DND-41 (cell line): ENCODE results near the gene KCNA1.

Source experiments
- ATAC-seq: fragments of 200-7000 bp; cut with Tn5 transposase; 3 replicates; pipeline ENCODE4 v1.9.1; 2021; ENCODE audit warnings: low read depth; ENCODE audit not compliant: insufficient read depth
- DNase-seq: peaks from one replicate; pipeline ENCODE4 v3.0.0-alpha.2; 2020
- H2AFZ ChIP-seq: 2 replicates; pipeline ENCODE4 v1.6.0; 2012; ENCODE audit warnings: low read depth, low read length
- H3K27ac ChIP-seq: 2 replicates; pipeline ENCODE4 v1.5.1; 2012; ENCODE audit warnings: low read length, inconsistent platforms
- H3K27me3 ChIP-seq: fragments of 200-600 bp; sonication (generic); 2 replicates; pipeline ENCODE4 v1.6.0; 2012; ENCODE audit warnings: low read length, mild to moderate bottlenecking, inconsistent platforms; ENCODE audit not compliant: insufficient read depth, poor library complexity
- H3K36me3 ChIP-seq: 2 replicates; pipeline ENCODE4 v1.5.1; 2012; ENCODE audit warnings: low read length, inconsistent platforms; ENCODE audit not compliant: insufficient read depth
- H3K4me1 ChIP-seq: 2 replicates; pipeline ENCODE4 v1.5.1; 2012; ENCODE audit warnings: mild to moderate bottlenecking, low read length; ENCODE audit not compliant: insufficient read depth
- H3K4me2 ChIP-seq: 2 replicates; pipeline ENCODE4 v1.6.0; 2012; ENCODE audit warnings: mild to moderate bottlenecking, moderate library complexity, low read length, inconsistent platforms; ENCODE audit not compliant: insufficient read depth
- H3K4me3 ChIP-seq, 2 experiments: fragments of 200-600 bp in 1 of 2; shearing (Covaris generic) in 1 of 2; 2 replicates each; pipeline ENCODE4 v1.5.1; 2012 to 2016; ENCODE audit warnings: inconsistent platforms in 2 of 2, low read length in 2 of 2, mild to moderate bottlenecking in 2 of 2, low read depth in 1 of 2, moderate library complexity in 1 of 2
- H3K79me2 ChIP-seq: 2 replicates; pipeline ENCODE4 v1.6.0; 2012; ENCODE audit warnings: low read length, inconsistent platforms; ENCODE audit not compliant: insufficient read depth
- H3K9ac ChIP-seq: 2 replicates; pipeline ENCODE4 v1.6.0; 2012; ENCODE audit warnings: low read depth, mild to moderate bottlenecking, inconsistent platforms, low read length, moderate library complexity
- H3K9me3 ChIP-seq: 2 replicates; pipeline ENCODE4 v1.5.1; 2012; ENCODE audit warnings: low read length, moderate library complexity, mild to moderate bottlenecking, inconsistent platforms; ENCODE audit not compliant: insufficient read depth, severe bottlenecking
- H4K20me1 ChIP-seq: 2 replicates; pipeline ENCODE4 v1.6.0; 2012; ENCODE audit warnings: low read length; ENCODE audit not compliant: insufficient read depth
- CTCF ChIP-seq: IDR thresholded peaks from 2 replicates; pipeline ENCODE4 v1.5.1; 2012; ENCODE audit warnings: borderline replicate concordance, low read length, moderate library complexity, mild to moderate bottlenecking; ENCODE audit not compliant: poor library complexity, severe bottlenecking; ENCODE audit errors: extremely low read depth
- EZH2 ChIP-seq: IDR thresholded peaks from 3 replicates; pipeline ENCODE4 v1.6.1; 2012; ENCODE audit warnings: borderline replicate concordance, low read depth, mild to moderate bottlenecking, moderate library complexity, low read length, inconsistent platforms; ENCODE audit not compliant: severe bottlenecking

KCNA1 gene

GRCh38 chr12:4908684-4909409 is 858 bp upstream of the KCNA1 start:
- Histone ChIP-seq H3K9ac (no peak overlapping the region), H2AFZ (no peak overlapping the region), H3K9me3 (no peaks in the 10 kb centered on the region), H3K79me2 (no peaks in the 10 kb centered on the region), H3K4me3 (no peak overlapping the region), H3K36me3 (no peaks in the 10 kb centered on the region), H4K20me1 (no peaks in the 10 kb centered on the region), H3K4me1 (no peaks in the 10 kb centered on the region), H3K27me3 (peaks cover 13% of the 10 kb centered on the region), H3K27ac (no peak overlapping the region), H3K4me2 (no peak overlapping the region)
- TF ChIP-seq EZH2 (no peak), CTCF (no peak)
- ATAC-seq (no peak; the same call in 2 of the 3 replicates), DNase-seq (no peak)

DNA sequence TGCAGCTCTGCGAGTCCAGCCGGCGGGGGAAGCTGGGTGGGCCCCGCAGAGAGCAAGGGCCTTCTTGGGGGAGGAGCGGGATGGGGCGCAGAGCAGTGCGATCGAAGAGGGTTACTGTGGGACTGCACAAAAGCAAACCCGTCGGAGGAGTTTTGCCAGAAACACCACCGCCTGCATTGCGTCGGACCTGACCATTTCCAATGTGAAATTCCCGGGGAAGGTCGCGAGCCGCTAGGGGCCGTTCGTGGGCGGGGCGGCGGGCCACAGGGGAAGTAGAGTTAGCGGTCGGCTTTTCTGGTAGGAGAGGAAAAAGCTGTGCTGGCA is 333 bp upstream of the KCNA1 start:
- no peaks in the 10 kb centered on the region for H4K20me1 ChIP-seq
- no peak for TF ChIP-seq CTCF
- TF ChIP-seq EZH2: no peak
- no peaks in the 10 kb centered on the region for H3K36me3 ChIP-seq
- H3K4me2 ChIP-seq: no peak overlapping the region
- H3K4me1 ChIP-seq: no peaks in the 10 kb centered on the region
- H3K4me3 ChIP-seq: no peak overlapping the region
- DNase-seq (no peak), ATAC-seq (no peak)
- H2AFZ ChIP-seq: no peak overlapping the region
- H3K79me2 ChIP-seq: no peaks in the 10 kb centered on the region
- no peaks in the 10 kb centered on the region for H3K9me3 ChIP-seq
- H3K27ac ChIP-seq: no peak overlapping the region
- H3K9ac ChIP-seq: no peak overlapping the region
- H3K27me3 ChIP-seq: peaks cover 16% of the 10 kb centered on the region

- DNase-seq (no peak), ATAC-seq (no peak)
- no peaks in the 10 kb centered on the region for H3K36me3 ChIP-seq
- no peak overlapping the region for H3K9ac ChIP-seq
- H3K4me3 ChIP-seq: no peak overlapping the region
- peaks cover 21% of the 10 kb centered on the region for H3K27me3 ChIP-seq
- H3K4me2 ChIP-seq: no peak overlapping the region
- no peak overlapping the region for H2AFZ ChIP-seq
- H3K27ac ChIP-seq: no peak overlapping the region
- H4K20me1 ChIP-seq: no peaks in the 10 kb centered on the region
- H3K9me3 ChIP-seq: no peaks in the 10 kb centered on the region
- no peaks in the 10 kb centered on the region for H3K4me1 ChIP-seq
- no peak for TF ChIP-seq CTCF
- no peak for TF ChIP-seq EZH2
- H3K79me2 ChIP-seq: no peaks in the 10 kb centered on the region
Measured at GRCh38 chr12:4910502-4911315, 1.0 kb downstream of the KCNA1 start.
